A673 (cell line): ENCODE data around the gene SPAG6. TPM values are rescaled to one million over a fixed set of nuclear protein-coding genes. Genes with fewer than 3 reads are reported as not detected.

Source experiments
- BruUV-seq: library from RNA; stranded (reverse); fragments of 400-500 nt; replicated peaks from 2 replicates; lab custom pipeline; 2021; lab: Mats Ljungman, UMichigan
- CTCF ChIA-PET: fragments of 300-600 bp; sonication (Branson Sonifier 250); formaldehyde crosslinking; loops from one replicate; lab custom pipeline; 2022; ENCODE audit warnings: antibody characterized with exemption; lab: Charles Lee
- POLR2A ChIA-PET: fragments of 300-600 bp; sonication (Branson Sonifier 250); formaldehyde crosslinking; loops from one replicate; lab custom pipeline; 2022; ENCODE audit warnings: antibody characterized with exemption; ENCODE audit not compliant: low non-redundant PET; lab: Charles Lee
- DNase-seq: peaks from one replicate; pipeline ENCODE4 v3.0.0-alpha.2; 2015; ENCODE audit warnings: low spot score
- H3K27ac ChIP-seq: fragments of 200-600 bp; sonication (generic); 2 replicates; pipeline ENCODE4 v1.5.1; 2016; ENCODE audit warnings: mixed run types, low read depth, mild to moderate bottlenecking, mixed read lengths, antibody characterized with exemption, low read length; ENCODE audit not compliant: poor library complexity, severe bottlenecking
- H3K27me3 ChIP-seq: fragments of 200-600 bp; sonication (generic); replicated peaks from 2 replicates; pipeline ENCODE4 v1.6.1; 2017; ENCODE audit warnings: mixed run types, low read depth, mild to moderate bottlenecking, mixed read lengths, antibody characterized with exemption, low read length; ENCODE audit not compliant: insufficient read depth, poor library complexity
- H3K36me3 ChIP-seq: fragments of 200-600 bp; sonication (generic); 2 replicates; pipeline ENCODE4 v1.6.1; 2016; ENCODE audit warnings: mixed run types, mild to moderate bottlenecking, mixed read lengths, antibody characterized with exemption, low read length; ENCODE audit not compliant: insufficient read depth, poor library complexity, severe bottlenecking
- H3K4me1 ChIP-seq: fragments of 200-600 bp; sonication (generic); 2 replicates; pipeline ENCODE4 v1.6.1; 2017; ENCODE audit warnings: mixed run types, mild to moderate bottlenecking, mixed read lengths, antibody characterized with exemption, low read length; ENCODE audit not compliant: insufficient read depth, poor library complexity, severe bottlenecking
- H3K4me3 ChIP-seq: fragments of 200-600 bp; sonication (generic); 2 replicates; pipeline ENCODE4 v1.5.1; 2016; ENCODE audit warnings: low read depth, mixed run types, mild to moderate bottlenecking, mixed read lengths, low read length; ENCODE audit not compliant: poor library complexity, severe bottlenecking
- H3K9me3 ChIP-seq: fragments of 200-600 bp; sonication (generic); 2 replicates; pipeline ENCODE4 v1.6.1; 2016; ENCODE audit warnings: mixed run types, low read depth, mild to moderate bottlenecking, mixed read lengths, antibody characterized with exemption, low read length; ENCODE audit not compliant: poor library complexity, severe bottlenecking
- CTCF ChIP-seq: fragments of 300-800, 200-600 bp; sonication (generic); conservative IDR thresholded peaks from 2 replicates; pipeline ENCODE4 v1.5.1; 2017; ENCODE audit warnings: low read depth, mild to moderate bottlenecking, antibody characterized with exemption, low read length, moderate library complexity, mixed read lengths
- EZH2 ChIP-seq: fragments of 200-600 bp; sonication (generic); IDR thresholded peaks from 2 replicates; pipeline ENCODE4 v1.6.1; 2017; ENCODE audit warnings: borderline replicate concordance, low read depth, mild to moderate bottlenecking, mixed read lengths, antibody characterized with exemption, low read length; ENCODE audit not compliant: poor library complexity, severe bottlenecking
- intact Hi-C: fragments of 100-400 bp; cut with micrococcal nuclease; formaldehyde crosslinking; loops from one replicate; pipeline ENCODE4 v1.10.0; 2022; ENCODE audit not compliant: unreplicated experiment
- total RNA-seq: library from RNA; stranded (reverse); gene quantifications from 2 replicates; pipeline ENCODE4 v1.2.3, GENCODE V29; 2021

SPAG6 gene
- total RNA-seq, 1 experiment from 2014 or later, result 0.39 TPM

DNA sequence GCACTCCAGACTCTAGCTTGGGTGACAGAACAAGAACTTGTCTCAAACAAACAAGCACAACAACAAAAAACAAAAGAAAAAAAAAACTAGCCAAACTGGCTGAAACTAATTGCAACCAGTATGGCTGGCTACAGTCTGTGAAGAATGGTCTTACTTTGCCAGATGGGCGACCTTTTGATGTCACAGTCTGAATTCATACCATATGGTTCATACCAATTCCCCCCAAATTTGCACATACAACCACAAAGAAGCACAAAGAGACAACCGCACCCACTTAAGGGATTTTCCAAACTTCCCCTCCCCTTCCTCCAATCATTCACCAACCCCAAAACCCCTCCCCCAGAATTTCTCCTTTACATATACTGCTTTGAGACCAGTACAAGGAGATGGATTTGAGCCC is 114.2 kb downstream of the SPAG6 start:
- Histone ChIP-seq H3K27me3 (no peaks in the 10 kb centered on the region), H3K36me3 (no peaks in the 10 kb centered on the region), H3K27ac (no peak overlapping the region), H3K4me1 (peaks cover 4% of the 10 kb centered on the region), H3K4me3 (no peak overlapping the region), H3K9me3 (no peaks in the 10 kb centered on the region)
- no peak for TF ChIP-seq EZH2
- no peak for TF ChIP-seq CTCF
- BruUV-seq, result no TSS peak
- no peak for DNase-seq
- POLR2A ChIA-PET, result no interaction called here
- intact Hi-C loops, result no loop called here
- CTCF ChIA-PET, result no interaction called here

DNA sequence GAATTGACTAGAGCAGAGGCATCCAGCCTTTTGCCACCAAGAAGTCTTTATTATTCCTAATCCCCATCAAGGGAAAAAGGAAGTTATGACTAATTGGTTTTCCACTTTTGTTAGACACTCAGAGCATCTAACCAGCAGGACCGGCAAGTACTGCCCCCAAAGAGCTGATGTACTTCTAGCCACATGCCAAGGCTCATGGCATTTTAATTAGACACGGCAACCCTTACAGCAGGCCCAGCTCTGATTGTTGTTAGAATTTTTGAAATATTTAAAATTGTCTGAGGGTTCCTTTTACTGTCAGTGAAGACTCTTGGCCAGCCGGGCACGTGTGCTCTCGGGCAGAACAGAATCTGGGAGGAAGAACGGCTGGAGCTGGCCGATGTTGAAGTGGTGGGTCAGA is 114.8 kb downstream of the SPAG6 start:
- Histone ChIP-seq H3K27me3 (no peaks in the 10 kb centered on the region), H3K9me3 (no peaks in the 10 kb centered on the region), H3K4me3 (no peak overlapping the region), H3K36me3 (no peaks in the 10 kb centered on the region), H3K4me1 (peaks cover 4% of the 10 kb centered on the region), H3K27ac (no peak overlapping the region)
- no TSS peak for BruUV-seq
- CTCF ChIA-PET, result no interaction called here
- no peak for DNase-seq
- TF ChIP-seq EZH2 (no peak), CTCF (no peak)
- POLR2A ChIA-PET, result no interaction called here
- intact Hi-C loops, result no loop called here

GRCh38 chr10:22460531-22461403 is 115.5 kb downstream of the SPAG6 start:
- TF ChIP-seq CTCF, result no peak
- no peak for TF ChIP-seq EZH2
- Histone ChIP-seq H3K9me3 (no peaks in the 10 kb centered on the region), H3K4me3 (no peak overlapping the region), H3K27ac (no peak overlapping the region), H3K36me3 (no peaks in the 10 kb centered on the region), H3K4me1 (peaks cover 4% of the 10 kb centered on the region), H3K27me3 (no peaks in the 10 kb centered on the region)
- ChIA-PET CTCF (no interaction called here), POLR2A (no interaction called here)
- intact Hi-C loops, result no loop called here
- BruUV-seq, result no TSS peak
- DNase-seq, result no peak
